ENCODE measurements around the gene FNDC8. TPM values are rescaled to one million over a fixed set of nuclear protein-coding genes. Genes with fewer than 3 reads are reported as not detected.

FNDC8 gene
- total and polyA plus RNA-seq, 7 experiments from 2014 or later = not detected

DNA sequence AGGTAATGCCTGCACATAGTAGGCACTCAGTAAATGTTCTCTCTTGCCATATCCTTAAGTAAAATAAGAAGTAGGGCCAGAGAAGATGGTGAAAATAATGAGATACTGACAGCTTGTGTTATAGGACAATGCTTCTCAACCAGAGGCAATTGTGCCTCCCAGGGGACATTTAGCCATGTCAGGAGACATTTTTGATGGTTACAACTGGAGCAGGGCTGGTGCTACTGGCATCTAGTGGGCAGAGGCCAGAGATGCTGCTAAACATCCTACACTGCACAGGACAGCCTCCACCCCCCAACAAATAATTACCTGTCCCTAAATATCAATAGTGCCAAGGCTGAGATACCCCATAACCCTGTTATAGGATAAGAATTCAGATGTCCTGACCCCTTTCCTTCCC, 3.4 kb upstream of the FNDC8 start:
- ChIA-PET POLR2A (interaction anchor here (1.1 to 2.8 kb wide), 3 partner anchors 9 to 691 kb away, joined by 3 to 11 read pairs (median 8); no protein-coding TSS in a partner anchor), CTCF (interaction anchor here (1.4 to 3.6 kb wide), 4 partner anchors 12 to 576 kb away, joined by 5 to 55 read pairs (median 10); no protein-coding TSS in a partner anchor)
- Mint-ChIP-seq H3K9me3 (peaks cover 0 to 2% (median 0%) of the 10 kb centered on the region in 11 donors), H3K36me3 (peaks cover 0 to 14% (median 8%) of the 10 kb centered on the region in 5 donors), H3K4me1 (peaks cover 23 to 45% (median 35%) of the 10 kb centered on the region in 7 donors), H3K4me3 (peak overlapping the region; percentile 85 to 97 (median 90)), H3K27ac (peak overlapping the region; percentile 34 to 95 (median 73)), H3K27me3 (no peaks in the 10 kb centered on the region)
- Histone ChIP-seq H3K27ac (ENCODE audit: low read depth, low read length) (no peak overlapping the region), H3K9me3 (ENCODE audit: control insufficient read depth in 2 of 3, low read length in 3 of 3) (no peaks in the 10 kb centered on the region), H3K4me1 (ENCODE audit: control insufficient read depth in 2 of 2, insufficient read depth in 2 of 2, low read length in 2 of 2) (peaks cover 14 to 15% of the 10 kb centered on the region in 2 donors), H3K27me3 (ENCODE audit: control insufficient read depth in 2 of 2, insufficient read depth in 2 of 2, low read length in 2 of 2) (no peaks in the 10 kb centered on the region), H3K36me3 (ENCODE audit: control insufficient read depth in 2 of 3, insufficient read depth in 3 of 3, low read length in 3 of 3) (no peaks in the 10 kb centered on the region), H3K4me3 (ENCODE audit: low read length) (no peak overlapping the region)
- peak in 4 of 9 donors; percentile 11 to 31 (median 26) for DNase-seq
- intact Hi-C loops (cut with micrococcal nuclease) = loop anchor here (2.0 to 5.0 kb wide), 3 partner anchors 481 to 697 kb away; no protein-coding TSS in a partner anchor
- no peak for ATAC-seq

DNA sequence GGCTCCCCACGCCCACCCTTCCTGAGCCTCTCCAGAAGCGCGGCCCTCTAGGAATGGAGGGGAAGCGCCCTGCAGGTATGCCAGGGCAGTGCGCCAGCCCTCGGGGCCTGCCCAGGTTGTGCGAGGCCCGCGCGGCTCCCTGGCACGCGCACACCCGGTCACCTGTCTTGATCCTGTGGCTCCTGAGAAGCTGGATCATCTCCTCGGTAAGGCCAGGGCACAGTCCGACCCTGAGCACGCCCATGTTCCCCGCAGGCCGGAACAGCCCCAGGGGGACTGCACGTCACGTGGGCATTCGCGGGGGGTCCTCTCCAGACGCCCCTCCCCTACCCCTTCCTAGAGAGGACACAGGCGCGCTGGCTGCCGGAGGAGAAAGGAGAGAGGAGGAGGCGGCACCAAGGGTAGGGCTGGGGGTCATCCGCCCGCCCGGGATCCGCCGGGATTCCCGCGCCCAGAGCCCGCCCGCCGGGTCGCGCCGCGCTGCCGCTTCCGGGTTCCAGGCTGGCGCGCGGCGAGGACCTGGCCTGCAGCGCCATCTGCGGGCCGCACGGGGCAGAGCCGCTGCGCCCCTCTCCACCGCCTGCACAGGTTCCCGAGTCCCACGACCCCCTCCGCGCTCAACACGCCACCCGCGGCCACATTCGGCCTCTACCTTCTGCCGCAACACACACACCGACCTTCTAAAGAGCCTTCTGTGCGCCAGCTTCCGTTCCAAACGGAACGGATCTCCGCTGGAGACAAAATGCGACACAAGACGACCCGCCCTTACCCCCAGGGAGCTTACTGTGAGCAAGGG, 1.8 kb upstream of the FNDC8 start, which contains the start of gene RAD51D:
Gene RAD51D, minus strand, starts transcription at position 491 of the 796 bp plus-strand sequence. Its CDS starts 247 bp downstream, at position 244.
- intact Hi-C loops (cut with micrococcal nuclease) = loop anchor here (1.0 to 5.0 kb wide), 13 partner anchors 23 to 699 kb away; partner anchors contain the start of genes CCT6B (in 2 of the 2), RFFL (in 2 of the 2), ZNF830 (in 2 of the 2) and LIG3 (in 1 of the 2)
- no peaks in the 10 kb centered on the region for H3K36me3 ChIP-seq (ENCODE audit: control insufficient read depth in 2 of 3, insufficient read depth in 3 of 3, low read length in 3 of 3)
- H3K9me3 Mint-ChIP-seq = peaks cover 0 to 2% (median 0%) of the 10 kb centered on the region in 11 donors
- H3K27ac ChIP-seq (ENCODE audit: low read depth, low read length) = peak within 1 kb of the TSS; percentile 81
- H3K27me3 Mint-ChIP-seq = no peaks in the 10 kb centered on the region
- H3K9me3 ChIP-seq (ENCODE audit: control insufficient read depth in 2 of 3, low read length in 3 of 3) = no peaks in the 10 kb centered on the region
- peaks cover 0 to 13% (median 6%) of the 10 kb centered on the region in 5 donors for H3K36me3 Mint-ChIP-seq
- no peaks in the 10 kb centered on the region for H3K27me3 ChIP-seq (ENCODE audit: control insufficient read depth in 2 of 2, insufficient read depth in 2 of 2, low read length in 2 of 2)
- H3K4me1 Mint-ChIP-seq = peaks cover 23 to 45% (median 33%) of the 10 kb centered on the region in 7 donors
- DNase-seq = peak; percentile 71 to 90 (median 83)
- CTCF ChIA-PET = interaction anchor here (0.6 to 3.6 kb wide), 33 partner anchors 9 to 701 kb away, joined by 3 to 55 read pairs (median 4); partner anchors contain the start of gene RFFL
- peak; percentile 96 for ATAC-seq
- H3K4me3 ChIP-seq (ENCODE audit: low read length) = peak within 1 kb of the TSS; percentile 82
- H3K4me3 Mint-ChIP-seq = peak within 1 kb of the TSS; percentile 87 to 97 (median 94)
- POLR2A ChIA-PET = interaction anchor here (0.6 to 3.7 kb wide), 26 partner anchors 7 to 699 kb away, joined by 3 to 21 read pairs (median 4); partner anchors contain the start of genes PEX12, SLFN13 and SLFN5
- H3K4me1 ChIP-seq (ENCODE audit: control insufficient read depth in 2 of 2, insufficient read depth in 2 of 2, low read length in 2 of 2) = peaks cover 14 to 15% of the 10 kb centered on the region in 2 donors
- H3K27ac Mint-ChIP-seq = peak within 1 kb of the TSS; percentile 88 to 96 (median 93)

DNA sequence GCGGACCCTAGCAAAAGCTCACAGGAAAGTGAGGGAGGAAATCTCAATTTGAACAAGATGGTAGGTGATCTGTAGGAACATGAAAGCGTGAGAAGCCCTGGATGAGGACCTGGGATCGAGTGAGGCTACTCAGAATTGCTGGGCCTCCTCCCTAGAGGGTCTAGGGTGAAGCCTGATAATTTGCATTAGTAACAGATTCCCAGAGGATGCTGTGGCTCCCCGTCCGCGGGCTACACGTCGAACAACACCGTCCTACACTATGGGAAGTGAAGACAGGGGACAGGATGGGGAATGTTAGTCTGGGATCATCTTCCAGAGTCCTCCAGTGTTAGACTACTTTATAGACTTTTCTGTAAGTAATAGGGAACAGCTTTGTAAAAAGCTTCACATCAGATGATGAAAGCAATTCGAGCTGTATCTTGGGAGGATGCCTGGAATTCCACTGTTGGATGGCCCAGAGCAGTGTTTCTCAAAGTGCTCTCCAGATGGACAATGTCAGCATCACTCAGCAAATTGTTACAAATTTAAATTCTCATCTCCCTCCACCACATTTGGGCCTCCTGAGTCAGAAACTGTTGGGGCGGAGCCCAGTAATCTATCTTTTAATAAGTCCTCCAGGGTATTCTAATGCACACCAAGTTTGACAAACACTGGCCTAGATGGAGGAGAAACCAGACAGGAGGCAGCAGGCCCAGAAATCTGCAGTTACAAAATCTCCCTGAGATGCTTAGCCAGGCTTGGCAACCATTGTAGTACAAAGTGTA, 6.5 kb downstream of the FNDC8 start:
- H3K27ac Mint-ChIP-seq = no peak overlapping the region
- H3K27ac ChIP-seq (ENCODE audit: low read depth, low read length) = no peak overlapping the region
- H3K36me3 Mint-ChIP-seq = peaks cover 0 to 14% (median 0%) of the 10 kb centered on the region in 5 donors
- ATAC-seq (no peak), DNase-seq (no peak)
- H3K27me3 ChIP-seq (ENCODE audit: control insufficient read depth in 2 of 2, insufficient read depth in 2 of 2, low read length in 2 of 2) = no peaks in the 10 kb centered on the region
- CTCF ChIA-PET = interaction anchor here (0.9 to 1.8 kb wide), 3 partner anchors 8 to 411 kb away, joined by 3 read pairs; no protein-coding TSS in a partner anchor
- no peak overlapping the region for H3K4me3 ChIP-seq (ENCODE audit: low read length)
- no peaks in the 10 kb centered on the region for H3K4me1 ChIP-seq (ENCODE audit: control insufficient read depth in 2 of 2, insufficient read depth in 2 of 2, low read length in 2 of 2)
- intact Hi-C loops (cut with micrococcal nuclease) = no loop called here
- no peaks in the 10 kb centered on the region for H3K9me3 ChIP-seq (ENCODE audit: control insufficient read depth in 2 of 3, low read length in 3 of 3)
- POLR2A ChIA-PET = interaction anchor here (0.6 to 1.3 kb wide), 2 partner anchors 9 to 10 kb away, joined by 3 to 8 read pairs; no protein-coding TSS in a partner anchor
- H3K36me3 ChIP-seq (ENCODE audit: control insufficient read depth in 2 of 3, insufficient read depth in 3 of 3, low read length in 3 of 3) = peaks cover 0 to 29% (median 0%) of the 10 kb centered on the region in 3 experiments
- H3K4me1 Mint-ChIP-seq = no peaks in the 10 kb centered on the region
- H3K9me3 Mint-ChIP-seq = no peaks in the 10 kb centered on the region
- no peaks in the 10 kb centered on the region for H3K27me3 Mint-ChIP-seq
- no peak overlapping the region for H3K4me3 Mint-ChIP-seq

DNA sequence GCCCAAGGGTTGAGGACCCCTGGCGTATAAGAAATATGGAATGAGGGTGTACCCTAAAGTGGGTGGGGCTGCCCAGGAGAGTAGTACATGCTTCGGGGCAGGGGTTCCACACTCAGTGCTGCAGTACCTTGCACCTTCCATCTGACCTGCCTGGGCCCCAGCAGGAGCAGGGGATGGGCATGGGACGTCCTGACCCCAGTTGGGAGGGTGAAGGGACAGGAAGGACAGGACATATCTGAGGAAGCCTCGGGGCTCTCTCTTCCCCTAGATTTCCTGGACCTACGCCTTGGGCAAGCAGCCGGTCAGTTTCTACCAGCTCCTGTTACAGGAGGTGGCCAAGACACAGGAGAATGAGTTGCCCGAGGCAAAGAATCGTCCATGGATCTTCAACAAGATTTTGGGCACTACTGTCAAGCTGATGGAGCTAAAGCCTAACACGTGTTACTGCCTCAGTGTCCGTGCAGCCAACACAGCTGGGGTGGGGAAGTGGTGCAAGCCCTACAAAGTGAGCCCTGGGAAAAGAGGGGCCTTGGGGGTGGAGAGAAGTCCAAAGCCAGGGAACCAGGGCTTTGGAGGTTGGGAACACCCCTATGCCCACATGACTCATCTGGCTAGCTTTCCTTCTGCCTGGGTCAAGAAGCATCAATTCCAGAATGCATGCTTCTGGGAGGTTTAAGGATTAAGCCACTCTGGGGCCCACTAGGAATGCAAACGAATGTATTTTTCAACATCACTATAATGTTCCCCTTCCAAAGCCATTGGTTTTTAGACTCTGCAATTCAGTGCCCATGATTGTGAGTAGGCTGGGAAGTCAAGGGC, 7.9 kb downstream of the FNDC8 start:
- Mint-ChIP-seq H3K9me3 (no peaks in the 10 kb centered on the region), H3K27ac (peak overlapping the region in 3 of 9 donors; percentile 17 to 59 (median 38)), H3K4me1 (no peaks in the 10 kb centered on the region), H3K4me3 (no peak overlapping the region), H3K36me3 (peaks cover 5 to 25% (median 8%) of the 10 kb centered on the region in 5 donors), H3K27me3 (no peaks in the 10 kb centered on the region)
- no peaks in the 10 kb centered on the region for H3K9me3 ChIP-seq (ENCODE audit: control insufficient read depth in 2 of 3, low read length in 3 of 3)
- H3K27me3 ChIP-seq (ENCODE audit: control insufficient read depth in 2 of 2, insufficient read depth in 2 of 2, low read length in 2 of 2) = no peaks in the 10 kb centered on the region
- H3K27ac ChIP-seq (ENCODE audit: low read depth, low read length) = no peak overlapping the region
- H3K4me1 ChIP-seq (ENCODE audit: control insufficient read depth in 2 of 2, insufficient read depth in 2 of 2, low read length in 2 of 2) = no peaks in the 10 kb centered on the region
- DNase-seq (no peak), ATAC-seq (no peak)
- peaks cover 6 to 44% (median 7%) of the 10 kb centered on the region in 3 experiments for H3K36me3 ChIP-seq (ENCODE audit: control insufficient read depth in 2 of 3, insufficient read depth in 3 of 3, low read length in 3 of 3)
- ChIA-PET CTCF (interaction anchor here (0.6 to 1.8 kb wide), 3 partner anchors 9 to 47 kb away, joined by 3 read pairs; no protein-coding TSS in a partner anchor), POLR2A (interaction anchor here (0.7 kb wide), 1 partner anchor 179 kb away, joined by 3 read pairs; no protein-coding TSS in a partner anchor)
- intact Hi-C loops (cut with micrococcal nuclease) = no loop called here
- no peak overlapping the region for H3K4me3 ChIP-seq (ENCODE audit: low read length)

DNA sequence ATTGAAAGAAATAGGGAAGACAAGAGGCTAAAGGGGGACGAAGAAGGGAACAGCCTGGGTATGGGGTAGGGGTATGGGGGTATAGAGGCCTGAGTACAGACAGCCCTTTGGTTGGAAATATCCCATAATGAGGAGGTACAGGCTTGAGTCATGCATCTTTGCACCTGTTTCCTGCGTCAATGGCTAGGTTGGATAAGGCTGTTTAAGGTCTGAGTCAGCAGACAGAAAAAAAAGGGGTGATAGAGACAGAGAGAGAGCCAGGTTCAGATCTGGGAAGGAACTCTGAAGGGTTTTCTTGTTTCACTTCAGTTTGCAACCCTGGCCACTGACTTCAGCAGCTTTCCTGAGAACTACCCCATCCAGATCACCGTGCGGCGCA, 8.5 kb downstream of the FNDC8 start:
- Mint-ChIP-seq H3K27me3 (no peaks in the 10 kb centered on the region), H3K9me3 (no peaks in the 10 kb centered on the region), H3K36me3 (peaks cover 5 to 28% (median 8%) of the 10 kb centered on the region in 5 donors), H3K4me3 (no peak overlapping the region), H3K27ac (peak overlapping the region in 7 of 9 donors; percentile 17 to 90 (median 59)), H3K4me1 (no peaks in the 10 kb centered on the region)
- DNase-seq (no peak), ATAC-seq (no peak)
- H3K36me3 ChIP-seq (ENCODE audit: control insufficient read depth in 2 of 3, insufficient read depth in 3 of 3, low read length in 3 of 3) = peaks cover 6 to 50% (median 7%) of the 10 kb centered on the region in 3 experiments
- no peaks in the 10 kb centered on the region for H3K4me1 ChIP-seq (ENCODE audit: control insufficient read depth in 2 of 2, insufficient read depth in 2 of 2, low read length in 2 of 2)
- no peaks in the 10 kb centered on the region for H3K27me3 ChIP-seq (ENCODE audit: control insufficient read depth in 2 of 2, insufficient read depth in 2 of 2, low read length in 2 of 2)
- CTCF ChIA-PET = interaction anchor here (1.4 kb wide), 1 partner anchor 9 kb away, joined by 3 read pairs; no protein-coding TSS in a partner anchor
- POLR2A ChIA-PET = interaction anchor here (1.5 kb wide), 1 partner anchor 113 kb away, joined by 3 read pairs; the partner anchor contains the start of gene SLFN5
- no peak overlapping the region for H3K4me3 ChIP-seq (ENCODE audit: low read length)
- no peak overlapping the region for H3K27ac ChIP-seq (ENCODE audit: low read depth, low read length)
- no peaks in the 10 kb centered on the region for H3K9me3 ChIP-seq (ENCODE audit: control insufficient read depth in 2 of 3, low read length in 3 of 3)
- intact Hi-C loops (cut with micrococcal nuclease) = no loop called here
